A549 (cell line): Measurements from ENCODE around the gene NGF. TPM values are rescaled to one million over a fixed set of nuclear protein-coding genes. Genes with fewer than 3 reads are reported as not detected.

Experiments used
- ATAC-seq, 2 experiments: fragments of 200-7000 bp in 1 of 2; fragments of >200 bp in 1 of 2; cut with Nextera tagmentation in 1 of 2; cut with Tn5 transposase in 1 of 2; 3 replicates each; pipeline versions ENCODE4 v1.8.0 to v1.9.1; 2018 to 2020; ENCODE audit warnings: mild to moderate bottlenecking in 1 of 2, moderate library complexity in 1 of 2
- CTCF ChIA-PET: fragments of 300-600 bp; sonication (Branson Sonifier 250); formaldehyde crosslinking; extraction: SDS; loops from one replicate; lab custom pipeline; 2021; ENCODE audit warnings: antibody characterized with exemption, inconsistent platforms; lab: Yijun Ruan, JAX
- POLR2A ChIA-PET: fragments of 350-600 bp; formaldehyde crosslinking; extraction: SDS; loops from one replicate; lab custom pipeline; 2021; ENCODE audit warnings: antibody characterized with exemption, inconsistent platforms; lab: Yijun Ruan, JAX
- DNase-seq, 2 experiments: peaks; one replicate each; pipeline versions ENCODE4 v3.0.0 to v3.0.0-alpha.2; 2011 to 2016; ENCODE audit warnings: low read depth in 1 of 2, low spot score in 1 of 2
- FAIRE-seq: peaks from 2 replicates; lab custom pipeline; 2011; peaks lifted over from hg19 to GRCh38; lab: Jason Lieb, UNC
- H3K27ac ChIP-seq, 2 experiments: fragments of >200 bp; sonication (Bioruptor Twin); formaldehyde crosslinking; 3 replicates each; pipeline ENCODE4 v1.5.1; 2016 to 2017
- H3K4me1 ChIP-seq: fragments of >200 bp; sonication (Bioruptor Twin); formaldehyde crosslinking; 3 replicates; pipeline ENCODE4 v1.6.1; 2016
- H3K4me2 ChIP-seq: fragments of >200 bp; sonication (Bioruptor Twin); formaldehyde crosslinking; 3 replicates; pipeline ENCODE4 v1.6.1; 2016
- H3K4me3 ChIP-seq: fragments of >200 bp; sonication (Bioruptor Twin); formaldehyde crosslinking; 3 replicates; pipeline ENCODE4 v1.5.1; 2016
- H3K9me3 ChIP-seq: fragments of >200 bp; sonication (Bioruptor Twin); formaldehyde crosslinking; 3 replicates; pipeline ENCODE4 v1.6.1; 2016
- CHD2 ChIP-seq: fragments of 150-350 bp; IDR thresholded peaks from 2 replicates; pipeline ENCODE4 v1.6.1; 2014; ENCODE audit warnings: low read length; ENCODE audit not compliant: partially characterized antibody
- EHF ChIP-seq: fragments of 250-450 bp; sonication (Bioruptor Pico); IDR thresholded peaks from 2 replicates; pipeline ENCODE4 v1.5.0; 2020; ENCODE audit warnings: mild to moderate bottlenecking
- EP300 ChIP-seq, 2 experiments: fragments of >200 bp; sonication (Bioruptor Twin); formaldehyde crosslinking; IDR thresholded peaks; 2 replicates in 1 of 2; 3 replicates in 1 of 2; pipeline ENCODE4 v1.6.1; 2016 to 2017
- ESRRA ChIP-seq: fragments of 150-350 bp; IDR thresholded peaks from 2 replicates; pipeline ENCODE4 v1.6.1; 2014; ENCODE audit warnings: mild to moderate bottlenecking, low read length, borderline replicate concordance
- FOSL2 ChIP-seq, 2 experiments: fragments of 450-650 bp in 1 of 2; fragments of >200 bp in 1 of 2; sonication (Bioruptor Twin) in 1 of 2; formaldehyde crosslinking; IDR thresholded peaks; 2 replicates each; pipeline versions ENCODE4 v1.5.0 to v1.6.1; 2016 to 2020; ENCODE audit warnings: mild to moderate bottlenecking in 1 of 2, moderate library complexity in 1 of 2
- FOXS1 ChIP-seq: fragments of 250-450 bp; sonication (Bioruptor Pico); IDR thresholded peaks from 2 replicates; pipeline ENCODE4 v1.5.0; 2020; ENCODE audit warnings: mild to moderate bottlenecking, moderate library complexity
- HDAC2 ChIP-seq: fragments of 200-600 bp; sonication (generic); IDR thresholded peaks from 2 replicates; pipeline ENCODE4 v1.6.1; 2016
- HOXA7 ChIP-seq: fragments of 250-450 bp; sonication (Bioruptor Pico); IDR thresholded peaks from 2 replicates; pipeline ENCODE4 v1.5.0; 2020; ENCODE audit warnings: mild to moderate bottlenecking, moderate library complexity
- JUNB ChIP-seq: fragments of >200 bp; sonication (Bioruptor Twin); formaldehyde crosslinking; IDR thresholded peaks from 2 replicates; pipeline ENCODE4 v1.6.1; 2016
- POLR2AphosphoS2 ChIP-seq: conservative IDR thresholded peaks from 2 replicates; pipeline ENCODE4 v1.6.1; 2012; ENCODE audit warnings: low read length, improper control_type of control experiment, inconsistent platforms
- RAD21 ChIP-seq, 2 experiments: fragments of >200 bp in 1 of 2; sonication (Bioruptor Twin) in 1 of 2; formaldehyde crosslinking in 1 of 2; IDR thresholded peaks in 1 of 2; conservative IDR thresholded peaks in 1 of 2; 2 replicates in 1 of 2; 3 replicates in 1 of 2; pipeline ENCODE4 v1.6.1; 2012 to 2018; ENCODE audit warnings: inconsistent platforms in 1 of 2
- RFX5 ChIP-seq: fragments of 450-650 bp; IDR thresholded peaks from 2 replicates; pipeline ENCODE4 v1.7.1; 2014; ENCODE audit warnings: antibody characterized with exemption, mild to moderate bottlenecking, moderate library complexity
- RNF2 ChIP-seq: fragments of 200-600 bp; sonication (generic); IDR thresholded peaks from 2 replicates; pipeline ENCODE4 v1.6.1; 2016; ENCODE audit warnings: low read depth, mild to moderate bottlenecking, antibody characterized with exemption, moderate library complexity, borderline replicate concordance
- TP53 ChIP-seq: fragments of 250-450 bp; sonication (Bioruptor Pico); IDR thresholded peaks from 2 replicates; pipeline ENCODE4 v1.5.0; 2021; ENCODE audit warnings: mild to moderate bottlenecking, moderate library complexity
- ZFP36 ChIP-seq: fragments of 450-650 bp; IDR thresholded peaks from 2 replicates; pipeline ENCODE4 v1.6.1; 2014; ENCODE audit warnings: borderline replicate concordance; ENCODE audit not compliant: partially characterized antibody
- ZSCAN20 ChIP-seq: fragments of 250-450 bp; sonication (Bioruptor Pico); IDR thresholded peaks from 2 replicates; pipeline ENCODE4 v1.8.0; 2022; ENCODE audit warnings: mild to moderate bottlenecking, moderate library complexity
- WGBS: methylation state at CpG from one replicate; pipeline ENCODE4 v1.1.6; 2017; ENCODE audit errors: missing lambda C conversion rate; 5-methylcytosine and 5-hydroxymethylcytosine counted together
- polyA plus RNA-seq, 4 experiments: library from polyadenylated mRNA; depleted of rRNA in 3 of 4; stranded (reverse); fragments of >200 nt; fragmentation: RNase III in 1 of 4; extraction: RNeasy Plus Mini Kit Qiagen cat#74134 plus additional on column Dnase treatment in 1 of 4; gene quantifications; 2 replicates in 3 of 4; 3 replicates in 1 of 4; pipeline ENCODE4 v1.2.3, GENCODE V29; 2011 to 2017
- TF ChIP-seq, protein P1 (sequence below): fragments of >200 bp; sonication (Bioruptor Twin); formaldehyde crosslinking; IDR thresholded peaks from 3 replicates; pipeline ENCODE4 v1.6.1; 2016
- TF ChIP-seq, protein P2 (sequence below): fragments of 450-650 bp; IDR thresholded peaks from 2 replicates; pipeline ENCODE4 v1.6.1; 2014; ENCODE audit warnings: antibody characterized with exemption
- TF ChIP-seq, protein P3 (sequence below): fragments of >200 bp; sonication (Bioruptor Twin); formaldehyde crosslinking; IDR thresholded peaks from 3 replicates; pipeline ENCODE4 v1.5.1; 2016
- TF ChIP-seq, protein P4 (sequence below): fragments of >200 bp; sonication (Bioruptor Twin); formaldehyde crosslinking; IDR thresholded peaks from 2 replicates; pipeline ENCODE4 v1.6.1; 2016

Gene NGF
- polyA plus RNA-seq, 2 of the 4 experiments (the other 2 are of a cell fraction) = 0.71 to 1.6 TPM

DNA sequence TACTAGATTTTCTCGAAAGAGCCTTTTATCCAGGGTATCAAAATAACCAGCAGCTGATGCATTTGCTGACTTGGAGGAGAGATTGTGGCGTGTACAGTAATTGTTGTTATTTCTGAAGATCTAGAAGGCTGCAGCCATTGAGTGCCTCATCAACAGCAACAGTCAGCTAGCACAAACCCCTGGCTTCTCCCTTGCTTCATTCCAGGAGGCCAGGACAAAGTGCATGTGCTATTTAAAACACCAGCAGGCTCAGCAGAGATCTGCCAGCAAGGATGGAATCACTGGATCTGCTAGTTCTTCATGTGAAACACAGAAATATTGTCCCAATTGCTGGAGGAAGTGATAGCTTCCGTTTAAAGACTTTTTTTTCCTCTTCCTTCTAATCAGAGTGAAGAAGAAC lies 2.8 kb upstream of the NGF start:
- ATAC-seq (no peak), DNase-seq (no peak), FAIRE-seq (no peak)
- Histone ChIP-seq H3K27ac (no peak overlapping the region), H3K4me3 (no peak overlapping the region), H3K4me1 (no peaks in the 10 kb centered on the region), H3K9me3 (no peaks in the 10 kb centered on the region), H3K4me2 (no peak overlapping the region)
- WGBS = 56% methylated on average over 3 of the region's 3 CpGs
- CTCF ChIA-PET = no interaction called here
- TF ChIP-seq HOXA7 (CRISPR knock-in tag) = no peak
- TF ChIP-seq, protein P1, sequence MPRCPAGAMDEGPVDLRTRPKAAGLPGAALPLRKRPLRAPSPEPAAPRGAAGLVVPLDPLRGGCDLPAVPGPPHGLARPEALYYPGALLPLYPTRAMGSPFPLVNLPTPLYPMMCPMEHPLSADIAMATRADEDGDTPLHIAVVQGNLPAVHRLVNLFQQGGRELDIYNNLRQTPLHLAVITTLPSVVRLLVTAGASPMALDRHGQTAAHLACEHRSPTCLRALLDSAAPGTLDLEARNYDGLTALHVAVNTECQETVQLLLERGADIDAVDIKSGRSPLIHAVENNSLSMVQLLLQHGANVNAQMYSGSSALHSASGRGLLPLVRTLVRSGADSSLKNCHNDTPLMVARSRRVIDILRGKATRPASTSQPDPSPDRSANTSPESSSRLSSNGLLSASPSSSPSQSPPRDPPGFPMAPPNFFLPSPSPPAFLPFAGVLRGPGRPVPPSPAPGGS = no peak
- TF ChIP-seq ESRRA = no peak
- POLR2A ChIA-PET = no interaction called here

DNA sequence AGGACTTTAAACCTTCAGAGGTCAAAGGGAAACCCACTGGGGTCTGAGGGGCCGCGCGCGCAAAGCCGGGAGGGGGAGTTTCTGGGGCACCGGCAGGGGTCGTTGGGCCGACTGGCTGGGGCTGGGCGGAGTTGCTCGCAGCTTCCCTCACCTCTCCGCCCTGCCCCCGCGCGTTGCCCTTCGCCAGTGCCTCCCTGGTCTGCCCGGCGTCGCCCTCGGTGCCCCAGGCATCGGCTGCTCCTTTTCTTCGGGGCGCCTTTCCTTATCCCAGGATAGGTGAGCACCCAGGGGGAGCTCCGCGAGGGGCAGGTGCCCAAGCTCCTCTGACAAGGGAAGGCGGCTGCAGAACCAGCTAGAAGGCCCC lies 390 bp upstream of the NGF start:
- Histone ChIP-seq H3K4me1 (peaks cover 4% of the 10 kb centered on the region; the same call in 2 of the 3 replicates), H3K27ac (peak overlapping the region; percentile 42 to 91; a peak in 4 of 6 replicates), H3K4me2 (peak overlapping the region; percentile 94), H3K9me3 (no peaks in the 10 kb centered on the region), H3K4me3 (peak overlapping the region; percentile 71)
- ATAC-seq (no peak), DNase-seq (no peak), FAIRE-seq (no peak)
- 61% methylated on average over 11 of the region's 25 CpGs for WGBS
- TF ChIP-seq POLR2AphosphoS2 (no peak), FOSL2 (IDR thresholded peaks at IDR 0.05) (no peak), FOSL2 (CRISPR knock-in tag; IDR thresholded peaks at IDR 0.05) (no peak), RAD21 (conservative IDR thresholded peaks at IDR 0.05 in 1 of 2, IDR thresholded peaks at IDR 0.05 in 1 of 2) (no peak), RNF2 (no peak), CHD2 (no peak), ZFP36 (no peak), EP300 (IDR thresholded peaks at IDR 0.05) (no peak), TP53 (CRISPR knock-in tag) (no peak), RFX5 (no peak), HDAC2 (no peak), JUNB (no peak), ZSCAN20 (CRISPR knock-in tag) (no peak), FOXS1 (no peak)
- TF ChIP-seq, protein P2, sequence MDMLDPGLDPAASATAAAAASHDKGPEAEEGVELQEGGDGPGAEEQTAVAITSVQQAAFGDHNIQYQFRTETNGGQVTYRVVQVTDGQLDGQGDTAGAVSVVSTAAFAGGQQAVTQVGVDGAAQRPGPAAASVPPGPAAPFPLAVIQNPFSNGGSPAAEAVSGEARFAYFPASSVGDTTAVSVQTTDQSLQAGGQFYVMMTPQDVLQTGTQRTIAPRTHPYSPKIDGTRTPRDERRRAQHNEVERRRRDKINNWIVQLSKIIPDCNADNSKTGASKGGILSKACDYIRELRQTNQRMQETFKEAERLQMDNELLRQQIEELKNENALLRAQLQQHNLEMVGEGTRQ = no peak
- TF ChIP-seq, protein P3, sequence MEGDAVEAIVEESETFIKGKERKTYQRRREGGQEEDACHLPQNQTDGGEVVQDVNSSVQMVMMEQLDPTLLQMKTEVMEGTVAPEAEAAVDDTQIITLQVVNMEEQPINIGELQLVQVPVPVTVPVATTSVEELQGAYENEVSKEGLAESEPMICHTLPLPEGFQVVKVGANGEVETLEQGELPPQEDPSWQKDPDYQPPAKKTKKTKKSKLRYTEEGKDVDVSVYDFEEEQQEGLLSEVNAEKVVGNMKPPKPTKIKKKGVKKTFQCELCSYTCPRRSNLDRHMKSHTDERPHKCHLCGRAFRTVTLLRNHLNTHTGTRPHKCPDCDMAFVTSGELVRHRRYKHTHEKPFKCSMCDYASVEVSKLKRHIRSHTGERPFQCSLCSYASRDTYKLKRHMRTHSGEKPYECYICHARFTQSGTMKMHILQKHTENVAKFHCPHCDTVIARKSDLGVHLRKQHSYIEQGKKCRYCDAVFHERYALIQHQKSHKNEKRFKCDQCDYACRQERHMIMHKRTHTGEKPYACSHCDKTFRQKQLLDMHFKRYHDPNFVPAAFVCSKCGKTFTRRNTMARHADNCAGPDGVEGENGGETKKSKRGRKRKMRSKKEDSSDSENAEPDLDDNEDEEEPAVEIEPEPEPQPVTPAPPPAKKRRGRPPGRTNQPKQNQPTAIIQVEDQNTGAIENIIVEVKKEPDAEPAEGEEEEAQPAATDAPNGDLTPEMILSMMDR = no peak
- TF ChIP-seq, protein P4, sequence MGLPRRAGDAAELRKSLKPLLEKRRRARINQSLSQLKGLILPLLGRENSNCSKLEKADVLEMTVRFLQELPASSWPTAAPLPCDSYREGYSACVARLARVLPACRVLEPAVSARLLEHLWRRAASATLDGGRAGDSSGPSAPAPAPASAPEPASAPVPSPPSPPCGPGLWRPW = no peak
- POLR2A ChIA-PET = interaction anchor here (1.2 kb wide), 1 partner anchor 170 kb away, joined by 3 read pairs; no protein-coding TSS in a partner anchor
- CTCF ChIA-PET = interaction anchor here (0.7 to 2.9 kb wide), 7 partner anchors 9 to 358 kb away, joined by 3 to 19 read pairs (median 3); no protein-coding TSS in a partner anchor

DNA sequence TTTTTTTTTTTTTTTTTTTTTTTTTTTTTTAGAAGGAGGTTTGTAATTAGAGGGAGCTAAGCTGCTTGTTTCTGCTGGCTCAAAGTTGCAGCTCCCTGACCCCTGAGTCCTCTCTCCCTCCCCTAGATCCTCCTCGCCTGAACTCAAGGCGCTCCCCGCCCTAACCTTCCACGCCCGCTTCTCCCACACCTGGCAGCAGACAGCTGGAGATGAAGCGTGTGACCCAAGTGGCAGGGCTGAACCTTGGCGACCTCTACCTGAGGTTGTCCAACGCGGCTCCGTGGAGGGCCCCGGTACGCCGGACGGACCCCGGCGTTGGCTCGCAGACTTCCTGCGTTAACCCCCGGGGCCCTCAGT lies 795 bp downstream of the NGF start:
- DNase-seq = no peak
- FAIRE-seq = no peak
- Histone ChIP-seq H3K4me1 (peaks cover 8% of the 10 kb centered on the region; the same call in 2 of the 3 replicates), H3K9me3 (no peaks in the 10 kb centered on the region), H3K4me2 (peak overlapping the region; percentile 94), H3K4me3 (peak overlapping the region; percentile 71), H3K27ac (peak overlapping the region; percentile 67 to 91)
- TF ChIP-seq EHF (CRISPR knock-in tag) = no peak
- peak; percentile 9 to 31; a peak in 2 of 6 replicates for ATAC-seq
- WGBS = 10% methylated on average over 10 of the region's 19 CpGs
- ChIA-PET POLR2A (no interaction called here), CTCF (interaction anchor here (0.6 to 2.9 kb wide), 4 partner anchors 20 to 257 kb away, joined by 3 to 19 read pairs (median 3); no protein-coding TSS in a partner anchor)
